ENCODE measurements around the gene GRIA4. TPM values are rescaled to one million over a fixed set of nuclear protein-coding genes. Genes with fewer than 3 reads are reported as not detected.

The GRIA4 gene
- polyA plus RNA-seq, 2 of the 4 experiments (the other 2 are of a cell fraction): not detected

GRCh38 chr11:105821372-105821771, 211.5 kb downstream of the GRIA4 start:
- TF ChIP-seq JUNB (IDR thresholded peaks at IDR 0.05) (no peak), HOXB5 (CRISPR knock-in tag; IDR thresholded peaks at IDR 0.05) (no peak), BHLHE40 (IDR thresholded peaks at IDR 0.05; ENCODE audit: low read depth, low read length) (no peak), CBX8 (IDR thresholded peaks at IDR 0.05) (no peak), TFCP2L1 (CRISPR knock-in tag; IDR thresholded peaks at IDR 0.05) (no peak), CEBPB (IDR thresholded peaks at IDR 0.05) (no peak), NFE2L2 (conservative IDR thresholded peaks at IDR 0.05; ENCODE audit: low read length) (no peak), ESRRA (IDR thresholded peaks at IDR 0.05; ENCODE audit: borderline replicate concordance, low read length) (no peak), HES2 (IDR thresholded peaks at IDR 0.05) (no peak), EHMT2 (IDR thresholded peaks at IDR 0.05; ENCODE audit: low read depth) (no peak), RFX5 (IDR thresholded peaks at IDR 0.05) (no peak), SREBF2 (IDR thresholded peaks at IDR 0.05) (no peak), HOXB13 (CRISPR knock-in tag; IDR thresholded peaks at IDR 0.05; ENCODE audit: low read depth) (no peak), ZNF302 (CRISPR knock-in tag; IDR thresholded peaks at IDR 0.05) (no peak)
- TF ChIP-seq, protein P1, sequence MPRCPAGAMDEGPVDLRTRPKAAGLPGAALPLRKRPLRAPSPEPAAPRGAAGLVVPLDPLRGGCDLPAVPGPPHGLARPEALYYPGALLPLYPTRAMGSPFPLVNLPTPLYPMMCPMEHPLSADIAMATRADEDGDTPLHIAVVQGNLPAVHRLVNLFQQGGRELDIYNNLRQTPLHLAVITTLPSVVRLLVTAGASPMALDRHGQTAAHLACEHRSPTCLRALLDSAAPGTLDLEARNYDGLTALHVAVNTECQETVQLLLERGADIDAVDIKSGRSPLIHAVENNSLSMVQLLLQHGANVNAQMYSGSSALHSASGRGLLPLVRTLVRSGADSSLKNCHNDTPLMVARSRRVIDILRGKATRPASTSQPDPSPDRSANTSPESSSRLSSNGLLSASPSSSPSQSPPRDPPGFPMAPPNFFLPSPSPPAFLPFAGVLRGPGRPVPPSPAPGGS (IDR thresholded peaks at IDR 0.05): no peak
- DNase-seq (ENCODE audit: low read depth in 1 of 2, low spot score in 1 of 2) (no peak), FAIRE-seq (no peak), ATAC-seq (no peak)
- WGBS (ENCODE audit: missing lambda C conversion rate): 35% methylated on average over 4 of the region's 4 CpGs
- CTCF ChIA-PET: no interaction called here
- no peak overlapping the region for H3K27ac ChIP-seq
- H3K9me3 ChIP-seq: no peaks in the 10 kb centered on the region
- no peak overlapping the region for H3K4me2 ChIP-seq
- no peak overlapping the region for H3K4me3 ChIP-seq
- POLR2A ChIA-PET: no interaction called here
- no peaks in the 10 kb centered on the region for H3K4me1 ChIP-seq

DNA sequence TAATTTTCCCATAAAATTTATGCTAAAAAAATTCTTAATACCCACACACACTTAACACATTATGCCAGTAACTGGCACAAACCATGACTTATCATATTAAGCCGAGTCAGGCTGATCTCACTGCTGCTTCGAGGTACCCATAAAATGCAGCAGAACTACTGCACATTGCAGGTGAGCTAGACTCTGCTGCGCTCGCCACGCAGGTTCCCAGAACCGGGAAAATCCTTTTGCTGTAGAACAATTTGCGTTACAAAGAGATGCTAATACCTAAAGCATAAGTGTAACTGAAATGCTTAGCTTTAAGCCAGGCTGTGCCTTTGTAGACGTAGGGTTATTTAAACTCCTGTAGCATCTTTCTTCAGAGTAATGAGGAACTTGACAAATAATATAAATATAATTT, 211.9 kb downstream of the GRIA4 start:
- ChIA-PET CTCF (no interaction called here), POLR2A (no interaction called here)
- Histone ChIP-seq H3K9me3 (no peaks in the 10 kb centered on the region), H3K4me3 (no peak overlapping the region), H3K27ac (no peak overlapping the region), H3K4me1 (no peaks in the 10 kb centered on the region), H3K4me2 (no peak overlapping the region)
- no peak for FAIRE-seq
- 32% methylated on average over 8 of the region's 8 CpGs for WGBS (ENCODE audit: missing lambda C conversion rate)
- TF ChIP-seq TFCP2L1 (CRISPR knock-in tag; IDR thresholded peaks at IDR 0.05) (no peak), HDAC2 (IDR thresholded peaks at IDR 0.05) (no peak), ZNF302 (CRISPR knock-in tag; IDR thresholded peaks at IDR 0.05) (no peak)
- TF ChIP-seq, protein P2, sequence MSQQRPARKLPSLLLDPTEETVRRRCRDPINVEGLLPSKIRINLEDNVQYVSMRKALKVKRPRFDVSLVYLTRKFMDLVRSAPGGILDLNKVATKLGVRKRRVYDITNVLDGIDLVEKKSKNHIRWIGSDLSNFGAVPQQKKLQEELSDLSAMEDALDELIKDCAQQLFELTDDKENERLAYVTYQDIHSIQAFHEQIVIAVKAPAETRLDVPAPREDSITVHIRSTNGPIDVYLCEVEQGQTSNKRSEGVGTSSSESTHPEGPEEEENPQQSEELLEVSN (IDR thresholded peaks at IDR 0.05; ENCODE audit: borderline replicate concordance, low read depth): no peak
- no peak for DNase-seq (ENCODE audit: low read depth in 1 of 2, low spot score in 1 of 2)
- no peak for ATAC-seq

DNA sequence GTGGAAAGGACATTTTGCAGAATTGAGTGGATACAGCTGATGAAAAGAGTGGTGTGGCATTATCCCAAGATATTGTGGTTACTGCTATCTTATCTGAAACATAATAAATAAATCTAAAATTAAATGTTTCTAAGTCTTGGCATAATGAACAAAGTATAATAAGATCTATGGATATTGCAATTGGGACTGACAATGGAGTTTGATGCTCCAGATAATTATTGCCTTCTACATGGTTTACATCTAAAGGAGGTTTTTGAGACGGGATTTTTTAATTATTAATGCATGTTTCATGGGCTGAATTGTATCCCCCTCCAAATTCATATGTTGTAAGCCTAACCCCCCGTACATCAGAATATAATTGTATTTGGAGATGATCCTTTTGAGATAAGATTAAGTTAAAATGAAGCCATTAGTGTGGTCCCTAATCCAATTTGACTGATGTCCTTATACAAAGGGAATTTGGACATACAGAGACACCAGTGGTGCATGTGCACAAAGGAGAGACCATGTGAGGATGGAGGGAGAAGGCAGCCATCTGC, 213.7 kb downstream of the GRIA4 start:
- TF ChIP-seq SREBF2 (IDR thresholded peaks at IDR 0.05): no peak
- no peak for TF ChIP-seq POLR2AphosphoS2 (conservative IDR thresholded peaks at IDR 0.05; ENCODE audit: low read length)
- TF ChIP-seq EHMT2 (IDR thresholded peaks at IDR 0.05; ENCODE audit: low read depth): no peak
- no peak for TF ChIP-seq KDM5A (IDR thresholded peaks at IDR 0.05)
- no peak for TF ChIP-seq ZFP36 (IDR thresholded peaks at IDR 0.05; ENCODE audit: borderline replicate concordance, partially characterized antibody)
- TF ChIP-seq FOXS1 (CRISPR knock-in tag; IDR thresholded peaks at IDR 0.05): no peak
- TF ChIP-seq CEBPB (IDR thresholded peaks at IDR 0.05): no peak
- no peak for TF ChIP-seq TFCP2L1 (CRISPR knock-in tag; IDR thresholded peaks at IDR 0.05)
- no peak for TF ChIP-seq USF2 (IDR thresholded peaks at IDR 0.05)
- no peak for TF ChIP-seq HES2 (IDR thresholded peaks at IDR 0.05)
- TF ChIP-seq MAFK (IDR thresholded peaks at IDR 0.05; ENCODE audit: partially characterized antibody): no peak
- no peak for TF ChIP-seq CBX8 (IDR thresholded peaks at IDR 0.05)
- TF ChIP-seq RCOR1 (IDR thresholded peaks at IDR 0.05; ENCODE audit: low read depth, low read length): no peak
- TF ChIP-seq ZSCAN20 (CRISPR knock-in tag; IDR thresholded peaks at IDR 0.05): no peak
- ATAC-seq: no peak
- no peak for FAIRE-seq
- DNase-seq (ENCODE audit: low read depth in 1 of 2, low spot score in 1 of 2): no peak
- ChIA-PET CTCF (no interaction called here), POLR2A (interaction anchor here (0.7 kb wide), 1 partner anchor 30 kb away, joined by 3 read pairs; no protein-coding TSS in a partner anchor)
- Histone ChIP-seq H3K27ac (no peak overlapping the region), H3K4me1 (no peaks in the 10 kb centered on the region), H3K9me3 (no peaks in the 10 kb centered on the region), H3K4me3 (no peak overlapping the region), H3K4me2 (no peak overlapping the region)
- WGBS (ENCODE audit: missing lambda C conversion rate): 0% methylated on average over 2 of the region's 2 CpGs

All from A549 (cell line).